Cerebellar cortex (tissue), 1 donor: ENCODE results near the gene KPNA5.
"Not testable (repeated sequence)": the region's sequence is repeated elsewhere in the genome, so short reads cannot be mapped to it uniquely, and the experiment has no call there.

ENCODE experiments used
- DNase-seq: peaks from one replicate; pipeline ENCODE4 v3.0.0-alpha.2; 2015; ENCODE audit warnings: low spot score

Gene KPNA5

GRCh38 chr6:116680880-116681672 lies at the start of gene KPNA5:
Gene KPNA5, plus strand, starts transcription at chr6:116681211. Its CDS starts 124 bp downstream, at chr6:116681335.
- peak; percentile 95 for DNase-seq

DNA sequence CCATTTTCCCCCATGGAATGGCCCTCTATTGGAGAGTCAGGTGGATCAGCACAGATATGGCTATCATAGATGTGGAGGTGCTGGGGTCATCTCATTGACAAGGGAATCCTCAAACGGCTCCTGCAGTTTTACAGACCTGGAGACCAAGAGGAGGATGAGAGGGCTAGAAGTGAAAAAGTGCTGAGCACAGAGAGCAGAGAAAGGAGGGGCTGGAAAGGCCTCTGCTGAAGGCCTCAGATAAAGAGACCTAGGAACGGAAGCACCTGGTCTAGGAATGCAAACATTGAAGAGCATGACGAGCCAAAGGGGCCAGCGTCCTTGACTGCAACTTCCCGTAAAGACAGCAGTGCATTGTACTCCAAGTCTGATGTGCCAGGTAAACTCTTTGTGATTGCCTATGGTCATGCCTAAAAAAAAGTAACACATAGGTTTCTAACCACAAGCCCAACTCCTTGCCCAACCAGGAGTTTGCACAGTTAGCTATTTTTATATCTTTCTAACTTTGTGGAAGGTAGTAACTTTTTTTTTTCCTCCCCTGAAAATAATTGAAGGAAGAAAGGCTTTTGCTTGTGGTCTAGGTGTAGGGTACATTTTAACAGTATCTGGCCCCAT lies 49.5 kb upstream of the KPNA5 start:
- no peak for DNase-seq

DNA sequence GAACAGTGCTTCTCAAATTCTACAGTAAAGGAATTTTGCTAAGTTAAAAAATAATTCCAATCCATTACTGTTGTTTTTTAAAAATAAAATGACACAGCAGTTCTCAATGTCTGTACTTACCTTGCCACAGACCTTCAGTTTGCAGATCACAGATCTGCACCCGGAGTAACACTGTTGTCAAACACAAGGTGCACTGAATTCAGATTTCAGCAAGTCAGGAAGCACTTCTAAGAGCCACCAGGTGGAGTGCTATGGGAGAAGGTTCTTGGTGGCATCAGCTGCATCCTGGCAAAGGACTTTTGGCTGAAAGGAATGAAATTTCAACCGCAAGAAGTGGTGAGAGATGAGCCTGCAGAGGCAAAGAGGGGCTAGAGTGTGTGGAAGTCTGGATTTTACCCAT lies 47.3 kb upstream of the KPNA5 start:
- DNase-seq = peak; percentile 21

- DNase-seq = no peak
Observed at GRCh38 chr6:116648156-116648555, 32.9 kb upstream of the KPNA5 start.

DNA sequence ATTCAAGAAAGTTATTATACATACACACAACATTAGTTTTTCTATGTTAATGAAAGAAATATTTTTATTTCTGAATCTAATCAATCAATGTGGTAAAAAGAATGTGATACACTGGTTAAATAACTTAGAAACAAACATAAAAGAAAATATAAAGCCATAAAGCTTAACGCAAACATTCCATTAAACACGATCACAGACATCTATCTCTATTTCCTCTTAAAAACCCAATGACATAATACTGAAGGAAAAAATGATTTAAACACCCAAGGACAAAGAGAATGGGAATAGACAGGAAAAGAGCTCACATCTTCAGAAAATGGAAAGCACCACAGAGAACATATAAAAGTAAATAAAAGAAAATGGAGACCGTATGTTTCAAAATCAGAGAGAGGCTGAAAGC lies 31.9 kb upstream of the KPNA5 start:
- no peak for DNase-seq

DNA sequence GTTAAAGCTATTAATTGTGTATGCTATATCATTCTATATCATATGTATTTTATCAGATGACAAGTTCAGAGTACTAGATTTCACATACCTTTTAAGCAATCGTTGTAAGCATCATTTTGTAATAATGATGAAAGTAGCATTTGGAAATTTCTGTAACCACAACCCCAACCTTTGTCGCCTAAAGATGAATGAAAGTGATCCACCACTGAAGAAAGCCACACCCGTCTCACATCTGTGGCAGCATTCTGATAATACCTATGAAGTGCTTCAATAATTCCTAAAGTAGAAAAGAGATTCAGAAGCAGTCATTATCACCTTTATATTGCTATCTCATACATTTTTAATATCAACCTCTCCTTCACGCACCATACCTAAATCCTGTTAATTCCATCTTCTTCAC lies 29.1 kb upstream of the KPNA5 start:
- DNase-seq = no peak

- no peak for DNase-seq
Observed at GRCh38 chr6:116661594-116661993, 19.4 kb upstream of the KPNA5 start.

- DNase-seq = no peak
Observed at GRCh38 chr6:116662202-116662601, 18.8 kb upstream of the KPNA5 start.

GRCh38 chr6:116663308-116663707 lies 17.7 kb upstream of the KPNA5 start:
- DNase-seq = no peak

GRCh38 chr6:116664169-116664568 lies 16.8 kb upstream of the KPNA5 start:
- DNase-seq = not testable (repeated sequence)

GRCh38 chr6:116665464-116665863 lies 15.5 kb upstream of the KPNA5 start:
- no peak for DNase-seq

DNA sequence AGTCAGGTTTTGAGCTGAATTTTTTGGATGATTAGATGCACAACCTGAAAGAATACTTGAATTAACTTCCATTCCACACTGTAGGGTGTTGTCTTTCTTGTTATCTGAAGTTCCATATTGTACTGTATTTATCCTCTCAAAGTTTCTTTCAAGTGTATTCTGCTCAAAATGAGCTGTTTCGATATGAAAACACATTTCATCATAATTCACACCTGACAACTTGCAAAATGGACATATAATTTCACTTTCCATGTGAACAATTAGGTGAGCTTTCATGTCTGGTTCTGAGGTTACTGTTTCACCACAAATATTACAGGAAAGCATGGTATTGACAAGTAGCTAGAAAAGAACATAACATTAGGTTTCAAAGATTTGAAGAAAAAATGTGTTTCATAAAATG lies 14.1 kb upstream of the KPNA5 start:
- DNase-seq = no peak

- no peak for DNase-seq
Observed at GRCh38 chr6:116667623-116668022, 13.4 kb upstream of the KPNA5 start.

DNA sequence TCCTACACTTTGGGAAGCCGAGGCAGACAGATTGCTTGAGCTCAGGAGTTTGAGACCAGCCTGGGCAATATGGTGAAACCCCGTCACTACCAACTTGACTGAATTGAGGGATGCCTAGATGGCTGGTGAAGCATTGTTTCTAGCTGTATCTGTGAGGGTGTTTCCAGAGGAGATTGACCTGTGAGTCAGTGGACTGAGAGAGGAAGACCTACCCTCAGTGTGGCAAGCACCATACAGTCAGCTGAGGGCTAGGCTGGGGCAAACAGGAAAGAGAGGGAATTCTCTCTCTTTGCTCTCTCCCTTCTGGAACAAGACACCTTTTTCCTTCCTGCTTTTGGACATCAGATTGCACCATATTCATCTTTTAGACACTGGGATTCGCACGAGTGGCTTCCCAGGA lies 8.7 kb upstream of the KPNA5 start:
- no peak for DNase-seq

GRCh38 chr6:116676021-116676420 lies 5.0 kb upstream of the KPNA5 start:
- no peak for DNase-seq

DNA sequence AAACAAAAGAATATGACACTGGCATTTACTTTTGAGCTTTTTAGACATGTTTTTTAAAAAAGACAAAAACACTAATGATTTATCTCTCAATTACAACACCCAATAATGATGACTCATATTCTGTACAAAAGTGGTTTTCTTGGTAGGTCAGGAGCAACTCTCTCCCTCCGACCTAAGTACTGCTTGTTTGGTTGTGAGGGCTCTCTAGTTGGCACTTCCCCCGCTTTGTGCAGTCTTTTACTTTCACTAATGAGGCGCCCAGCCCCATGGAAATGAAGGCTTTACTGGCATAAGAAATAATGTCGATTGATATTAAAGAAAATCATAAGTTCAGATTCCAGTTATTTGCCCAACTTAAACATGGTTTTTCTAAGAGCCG lies 1.3 kb downstream of the KPNA5 start:
- DNase-seq = peak; percentile 15

DNA sequence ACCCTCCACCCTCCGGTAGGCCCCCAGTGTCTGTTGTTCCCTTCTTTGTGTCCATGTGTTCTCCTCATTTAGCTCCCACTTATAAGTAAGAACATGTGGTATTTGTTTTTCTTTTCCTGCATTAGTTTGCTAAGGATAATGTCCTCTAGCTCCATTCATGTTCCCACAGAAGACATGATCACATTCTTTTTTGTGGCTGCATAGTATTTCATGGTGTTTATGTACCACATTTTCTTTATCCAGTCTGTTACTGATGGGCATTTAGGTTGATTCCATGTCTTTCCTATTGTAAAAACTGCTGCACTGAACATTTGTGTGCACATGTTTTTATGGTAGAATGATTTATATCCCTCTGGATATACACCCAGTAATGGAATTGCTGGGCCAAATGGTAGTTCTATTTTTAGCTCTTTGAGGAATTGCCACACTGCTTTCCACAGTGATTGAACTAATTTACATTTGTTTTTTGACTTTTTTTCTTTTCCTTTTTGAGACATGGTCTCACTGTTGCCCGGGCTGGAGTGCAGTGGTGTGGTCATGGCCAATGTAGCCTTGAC lies 4.5 kb downstream of the KPNA5 start:
- DNase-seq = no peak

DNA sequence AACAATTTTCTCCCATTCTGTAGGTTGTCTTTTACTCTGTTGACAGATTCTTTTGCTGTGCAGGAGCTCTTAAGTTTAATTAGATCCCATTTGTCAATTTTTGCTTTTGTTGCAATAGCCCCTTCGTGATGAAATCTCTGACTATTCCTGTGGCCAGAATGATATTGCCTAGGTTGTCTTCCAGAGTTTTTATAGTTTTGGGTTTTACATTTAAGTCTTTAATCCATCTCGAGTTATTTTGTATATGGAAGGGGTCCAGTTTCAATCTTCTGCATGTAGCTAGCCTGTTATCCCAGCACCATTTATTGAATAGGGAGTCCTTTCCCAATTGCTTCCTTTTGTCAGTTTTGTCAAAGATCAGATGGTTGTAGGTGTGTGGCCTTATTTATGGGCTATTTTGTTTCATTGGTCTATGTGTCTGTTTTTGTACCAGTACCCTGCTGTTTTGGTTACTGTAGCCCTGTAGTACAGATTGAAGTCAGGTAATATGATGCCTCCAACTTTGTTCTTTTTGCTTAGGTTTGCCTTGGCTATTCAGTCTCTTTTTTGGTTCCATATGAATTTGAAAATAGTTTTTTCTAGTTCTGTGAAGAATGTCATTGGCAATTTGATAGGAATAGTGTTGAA lies 5.6 kb downstream of the KPNA5 start:
- not testable (repeated sequence) for DNase-seq

- no peak for DNase-seq
Observed at GRCh38 chr6:116691154-116691553, 10.1 kb downstream of the KPNA5 start.

DNA sequence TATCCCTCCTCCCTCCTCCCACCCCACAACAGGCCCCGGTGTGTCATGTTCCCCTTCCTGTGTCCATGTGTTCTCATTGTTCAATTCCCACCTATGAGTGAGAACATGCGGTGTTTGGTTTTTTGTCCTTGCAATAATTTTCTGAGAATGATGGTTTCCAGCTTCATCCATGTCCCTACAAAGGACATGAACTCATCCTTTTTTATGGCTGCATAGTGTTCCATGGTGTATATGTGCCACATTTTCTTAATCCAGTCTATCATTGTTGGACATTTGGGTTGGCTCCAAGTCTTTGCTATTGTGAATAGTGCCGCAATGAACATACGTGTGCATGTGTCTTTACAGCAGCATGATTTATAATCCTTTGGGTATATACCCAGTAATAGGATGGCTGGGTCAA lies 11.9 kb downstream of the KPNA5 start:
- DNase-seq = not testable (repeated sequence)

DNA sequence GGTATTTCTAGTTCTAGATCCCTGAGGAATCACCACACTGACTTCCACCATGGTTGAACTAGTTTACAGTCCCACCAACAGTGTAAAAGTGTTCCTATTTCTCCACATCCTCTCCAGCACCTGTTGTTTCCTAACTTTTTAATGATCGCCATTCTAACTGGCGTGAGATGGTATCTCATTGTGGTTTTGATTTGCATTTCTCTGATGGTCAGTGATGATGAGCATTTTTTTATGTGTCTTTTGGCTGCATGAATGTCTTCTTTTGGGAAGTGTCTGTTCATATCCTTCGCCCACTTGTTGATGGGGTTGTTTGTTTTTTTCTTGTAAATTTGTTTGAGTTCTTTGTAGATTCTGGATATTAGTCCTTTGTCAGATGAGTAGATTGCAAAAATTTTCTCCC lies 12.3 kb downstream of the KPNA5 start:
- DNase-seq = not testable (repeated sequence)

DNA sequence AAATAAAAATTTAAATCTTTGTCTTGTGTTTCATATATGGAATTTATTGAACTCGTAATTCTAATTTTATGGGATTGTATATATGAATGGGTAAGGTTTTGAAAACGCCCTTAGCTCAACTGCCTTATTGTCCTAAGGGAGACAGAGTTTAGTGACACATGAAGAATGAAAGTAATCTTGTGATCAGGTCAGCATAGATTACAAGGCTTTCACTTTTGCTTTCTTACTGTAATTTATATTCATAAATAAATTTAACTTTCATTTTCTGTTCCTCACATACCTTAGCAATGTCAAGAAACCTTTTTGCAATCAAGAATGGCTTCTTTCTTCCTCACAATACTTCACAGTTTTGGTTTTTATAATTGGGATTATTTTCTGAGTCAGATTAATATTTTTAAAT lies 14.4 kb downstream of the KPNA5 start:
- DNase-seq = no peak

DNA sequence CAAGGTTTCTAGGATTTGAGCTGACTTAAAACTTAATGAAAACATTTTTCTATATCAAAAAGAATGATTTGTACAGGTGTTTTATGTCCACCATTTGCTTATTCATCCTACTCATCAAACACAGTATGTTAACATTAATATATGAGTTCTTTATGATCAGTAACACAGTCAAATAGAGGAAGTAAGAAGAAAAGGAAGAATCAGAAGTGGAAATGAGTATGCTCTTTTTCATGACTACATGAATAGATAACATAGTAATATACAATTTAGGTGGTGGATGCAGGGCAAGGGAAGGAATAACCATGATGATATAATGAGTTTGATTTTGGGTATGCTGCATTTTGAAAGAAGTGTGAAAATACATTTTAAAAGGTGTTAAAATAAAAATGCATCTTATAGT lies 16.5 kb downstream of the KPNA5 start:
- DNase-seq = no peak
